CD4-positive, alpha-beta T cell treated with Interleukin-4 for 1 hour (primary cell): Measurements from ENCODE around the gene PCDH17.

Experiments
- DNase-seq, 2 donors: peaks; one replicate each; pipeline ENCODE4 v3.0.0-alpha.2; 2020 to 2022

The PCDH17 gene

DNA sequence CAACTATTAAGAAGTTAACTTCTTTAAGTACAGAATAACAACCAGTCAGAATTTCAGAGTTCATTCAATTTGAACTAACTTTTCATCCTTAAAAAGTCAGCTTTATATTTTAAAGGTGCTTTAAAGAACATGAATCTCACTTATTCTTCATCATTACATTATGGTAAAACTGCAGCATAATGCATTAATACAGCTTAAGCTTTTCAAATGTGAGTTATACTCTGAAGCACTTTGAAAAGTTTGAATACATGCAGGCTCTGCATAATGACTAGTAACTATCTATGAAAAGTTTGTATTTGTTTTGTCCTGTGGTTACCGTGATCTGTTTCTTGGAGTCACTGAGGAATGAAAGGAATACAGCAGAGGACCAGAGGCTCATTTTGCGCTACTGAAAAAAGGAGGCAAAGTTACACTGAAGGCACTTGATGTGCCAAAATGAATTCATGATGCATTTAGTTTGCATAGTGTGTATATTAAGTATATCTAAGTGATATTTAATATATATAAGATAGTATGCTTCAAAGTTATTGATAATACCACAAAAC lies 4.1 kb downstream of the PCDH17 start:
- no peak for DNase-seq

DNA sequence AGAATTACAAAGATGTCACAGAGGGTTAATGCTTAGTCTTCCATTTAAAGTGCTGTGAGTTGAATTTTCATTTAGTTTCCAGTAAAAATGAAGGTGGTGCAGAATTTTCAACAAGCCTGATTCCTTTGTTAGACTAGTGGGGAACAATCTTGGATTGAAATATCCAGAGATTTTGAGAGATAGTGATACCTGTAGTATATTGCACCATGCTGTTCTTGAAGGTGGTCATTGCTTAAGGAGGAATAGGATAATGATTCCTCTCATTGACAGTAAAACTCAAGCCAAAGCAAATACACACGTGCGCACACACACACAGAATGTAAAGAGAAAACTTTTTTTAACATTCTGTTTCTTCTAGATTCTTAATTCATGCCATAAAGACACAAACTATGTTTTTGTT lies 5.3 kb downstream of the PCDH17 start:
- DNase-seq, result no peak

DNA sequence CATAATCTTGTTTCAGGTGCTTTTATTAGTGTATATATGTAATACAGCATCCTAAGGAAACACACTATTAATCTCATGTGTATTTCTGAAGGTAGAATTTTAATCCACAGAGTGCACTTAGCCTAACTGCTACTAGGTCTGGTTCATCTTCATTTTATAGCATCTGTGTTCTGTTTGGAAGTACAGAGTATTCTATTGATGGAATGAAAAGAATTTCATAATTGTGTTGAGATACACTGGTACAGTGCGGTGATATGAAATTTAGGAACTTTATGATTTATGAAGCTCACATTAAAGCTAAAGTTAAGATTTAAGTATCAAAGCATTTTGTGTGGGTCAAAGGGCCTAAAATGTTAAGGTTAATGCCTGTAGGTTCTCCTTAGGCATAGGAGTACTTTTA lies 6.0 kb downstream of the PCDH17 start:
- no peak for DNase-seq

DNA sequence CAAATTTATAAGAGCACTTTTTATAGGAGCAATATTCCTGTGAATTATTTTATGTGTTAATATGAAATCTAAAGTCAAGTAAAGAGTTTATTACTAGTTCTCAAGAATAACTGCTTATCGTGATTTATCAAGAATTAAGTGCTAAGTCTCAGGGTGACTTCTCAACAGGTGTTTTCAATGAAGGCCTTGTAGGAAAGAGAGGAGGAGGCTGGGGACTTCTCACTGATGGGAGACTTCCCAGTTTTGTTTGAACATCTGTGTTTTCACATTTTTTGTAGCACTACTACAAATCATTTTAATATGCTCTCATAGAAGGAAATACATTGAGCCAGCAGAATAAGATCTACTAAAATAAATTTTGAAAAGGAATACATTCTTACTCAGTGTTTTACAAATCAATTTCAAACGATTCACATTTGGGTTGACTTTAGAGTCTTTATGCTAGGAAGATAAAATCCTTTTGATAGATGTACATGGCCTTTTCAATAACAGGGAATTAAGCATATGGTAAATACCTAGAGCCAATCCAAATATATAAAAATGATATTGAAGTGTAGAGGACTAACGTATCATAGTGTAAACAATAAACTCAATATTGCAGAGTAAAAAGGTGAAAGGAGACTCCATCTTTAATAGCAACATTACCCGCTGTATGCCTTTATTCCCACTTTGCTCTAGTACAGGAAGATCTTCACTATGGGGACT lies 6.8 kb downstream of the PCDH17 start:
- no peak for DNase-seq

DNA sequence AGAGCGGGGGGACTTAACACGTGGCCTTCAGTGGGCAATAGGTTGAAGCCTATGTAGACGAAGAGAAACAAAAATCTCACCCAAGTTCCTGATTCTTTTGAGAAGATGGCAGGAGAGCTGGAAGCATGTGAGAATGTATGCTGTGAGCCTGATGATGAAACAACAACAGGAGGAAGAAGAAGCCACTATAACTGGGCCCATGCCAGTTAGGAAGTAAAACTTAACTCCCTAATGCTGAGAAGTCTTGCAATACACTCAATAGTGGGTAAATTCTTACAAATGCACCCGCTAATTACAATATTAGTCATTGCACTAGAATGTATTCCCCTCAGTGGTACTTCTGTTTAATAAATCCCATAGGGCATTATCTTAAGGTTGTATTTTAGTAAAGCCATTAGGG lies 9.1 kb downstream of the PCDH17 start:
- DNase-seq, result no peak

DNA sequence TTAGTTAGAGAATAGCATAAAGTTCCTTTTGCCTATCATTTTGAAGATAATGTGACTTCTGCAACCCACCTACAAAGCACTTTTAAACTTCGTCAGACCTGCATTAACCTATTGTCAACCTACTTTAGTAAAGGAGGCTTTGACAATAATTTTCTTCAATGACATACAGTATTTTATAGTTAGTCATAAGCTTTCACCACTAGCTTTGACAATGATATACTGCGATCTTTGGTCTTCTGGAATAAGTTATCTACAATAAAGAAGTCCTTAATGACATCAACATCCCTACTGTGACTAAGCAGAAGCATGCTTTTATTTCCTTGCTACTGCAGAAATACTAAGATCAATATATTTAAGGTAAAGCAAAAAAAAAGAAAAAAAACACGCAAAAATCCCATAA lies 9.5 kb downstream of the PCDH17 start:
- no peak for DNase-seq

DNA sequence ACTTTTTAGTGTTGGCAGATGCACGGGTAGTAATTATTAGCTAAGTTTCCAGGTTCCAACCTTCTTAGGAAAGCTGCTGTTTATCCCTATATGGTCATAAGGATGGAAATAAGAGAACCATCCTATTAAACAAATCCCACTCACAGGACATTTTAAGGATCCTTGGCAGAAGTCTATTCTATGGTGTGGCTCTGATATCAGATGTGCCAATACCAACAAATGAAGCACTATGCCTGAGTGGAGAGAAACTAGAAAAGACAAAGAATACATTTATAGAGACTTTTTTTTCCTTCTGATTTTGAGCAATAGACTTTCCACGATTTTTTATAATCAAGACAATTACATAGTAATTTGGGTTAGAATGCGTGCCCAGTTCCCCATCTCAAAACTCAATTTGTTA lies 12.6 kb downstream of the PCDH17 start:
- no peak for DNase-seq

DNA sequence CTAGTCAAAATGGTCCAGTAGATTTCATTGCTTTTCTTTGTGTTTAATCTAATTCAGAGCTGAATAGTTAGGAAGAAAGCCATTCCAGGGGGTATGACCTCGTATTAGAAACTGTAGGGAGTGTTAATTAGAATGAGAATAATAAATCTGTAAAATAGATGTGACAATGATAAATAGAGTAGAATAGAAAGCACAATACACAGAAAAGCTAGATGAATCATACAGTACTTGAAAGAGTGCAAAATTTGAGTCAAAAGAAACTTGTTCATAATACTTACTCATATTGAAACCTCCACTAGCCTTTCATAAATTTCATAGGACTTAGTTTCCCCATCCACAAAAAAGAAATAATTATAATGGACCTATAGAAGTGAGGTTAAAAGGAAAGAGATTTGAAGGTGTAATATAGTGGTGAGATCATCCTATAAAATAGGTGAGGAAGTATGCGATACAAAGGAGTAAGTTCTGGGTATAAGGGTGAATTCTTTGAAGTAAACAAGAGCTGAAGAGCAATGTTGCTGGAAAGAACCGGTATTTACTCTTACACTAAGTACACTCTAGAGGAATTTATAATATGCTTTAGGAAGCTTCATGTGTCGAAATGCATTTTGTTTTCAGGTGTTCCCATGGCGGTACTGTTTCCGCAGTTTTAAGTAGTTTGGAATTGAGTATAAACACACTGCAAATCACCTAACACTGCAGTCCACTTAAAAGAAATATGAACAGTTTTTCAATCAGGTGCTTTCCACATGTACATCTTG lies 21.9 kb downstream of the PCDH17 start:
- DNase-seq, result no peak

DNA sequence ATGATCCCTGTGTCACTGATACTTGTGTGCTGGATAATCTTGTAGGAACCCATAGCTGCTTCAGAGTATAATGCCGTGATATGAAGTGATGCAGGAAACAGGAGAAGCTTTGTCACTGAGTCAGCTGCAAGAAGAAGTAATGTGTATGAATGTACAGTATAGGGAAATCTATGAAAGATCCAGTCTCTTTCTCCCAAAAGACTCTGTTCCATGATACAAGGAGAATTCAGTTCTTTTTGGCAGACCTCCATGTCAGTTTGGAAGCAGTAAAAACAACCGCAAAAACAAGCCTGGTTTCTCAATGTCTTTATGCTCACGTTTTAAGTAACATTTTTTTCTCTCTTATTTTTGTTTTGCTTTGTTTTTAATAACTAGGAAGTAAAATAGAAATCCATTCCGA lies 33.9 kb downstream of the PCDH17 start:
- DNase-seq, result no peak

DNA sequence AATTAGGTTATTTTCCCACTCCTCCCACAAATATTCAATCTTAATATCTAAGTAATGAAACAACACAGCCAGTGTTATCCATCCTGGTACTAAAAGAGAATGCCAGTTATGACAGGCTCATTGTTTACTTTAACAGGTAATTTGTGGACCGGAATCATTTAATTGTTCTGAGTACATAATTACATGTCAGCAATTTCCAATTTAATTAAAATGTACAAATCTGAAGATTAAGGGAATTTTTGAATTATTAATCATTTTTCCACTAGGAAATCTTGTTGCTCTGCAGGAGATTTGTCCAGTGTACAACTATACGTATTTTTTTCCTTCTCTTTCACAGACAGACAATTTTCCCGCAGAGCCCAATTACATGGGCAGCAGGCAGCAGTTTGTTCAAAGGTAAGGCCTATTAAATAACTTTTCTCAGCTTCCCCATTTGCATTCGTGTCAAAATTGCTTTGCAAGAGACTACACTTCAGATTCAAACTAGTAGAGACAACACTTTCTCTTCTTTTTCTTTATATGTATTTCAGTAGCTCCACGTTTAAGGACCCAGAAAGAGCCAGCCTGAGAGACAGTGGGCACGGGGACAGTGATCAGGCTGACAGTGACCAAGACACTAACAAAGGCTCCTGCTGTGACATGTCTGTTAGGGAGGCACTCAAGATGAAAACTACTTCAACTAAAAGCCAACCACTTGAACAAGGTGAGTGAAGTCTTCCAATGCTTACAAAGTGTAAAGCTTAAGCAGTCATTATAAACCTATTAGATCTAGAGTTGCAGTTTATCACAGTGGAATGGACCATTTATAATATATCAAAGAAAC lies 34.8 kb downstream of the PCDH17 start:
- DNase-seq, result no peak

DNA sequence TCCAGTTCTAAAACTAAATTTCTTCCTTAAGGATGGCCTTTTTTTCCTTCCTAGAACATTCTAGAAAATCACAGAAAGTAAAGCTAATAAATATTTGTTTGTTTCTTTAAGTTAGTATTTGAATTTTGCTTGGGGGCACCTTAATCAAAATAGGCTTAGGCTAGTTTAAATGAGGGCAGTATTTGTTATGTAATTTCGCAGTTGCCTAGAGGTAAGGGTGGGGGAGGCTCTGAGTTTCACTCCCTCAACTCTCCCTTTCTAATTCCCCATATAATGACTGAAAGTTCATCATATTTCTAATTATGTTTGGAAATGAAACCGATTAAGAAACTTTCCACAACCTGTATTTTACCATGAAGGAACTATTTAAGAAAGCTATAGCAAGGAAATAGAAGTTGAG lies 40.6 kb downstream of the PCDH17 start:
- no peak for DNase-seq

DNA sequence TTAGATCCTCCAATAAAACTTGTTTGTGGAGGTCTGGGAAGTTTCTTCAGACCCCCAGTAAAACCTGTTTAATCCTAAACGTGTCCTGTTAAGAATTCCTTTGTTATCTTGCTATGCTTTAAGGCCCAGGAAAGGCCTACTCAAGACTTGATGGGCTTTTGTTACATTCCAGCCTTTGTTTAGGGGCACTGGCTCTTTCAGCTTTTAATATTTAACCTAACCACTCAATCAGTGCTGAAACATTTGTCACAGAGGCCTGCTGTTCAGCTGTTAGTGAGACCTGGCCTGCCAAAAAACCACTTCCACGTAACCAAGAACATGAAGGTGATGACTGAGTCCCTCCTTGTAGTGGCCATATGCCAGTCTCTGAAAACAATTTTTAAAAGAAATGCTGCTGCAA lies 41.7 kb downstream of the PCDH17 start:
- DNase-seq, result no peak

DNA sequence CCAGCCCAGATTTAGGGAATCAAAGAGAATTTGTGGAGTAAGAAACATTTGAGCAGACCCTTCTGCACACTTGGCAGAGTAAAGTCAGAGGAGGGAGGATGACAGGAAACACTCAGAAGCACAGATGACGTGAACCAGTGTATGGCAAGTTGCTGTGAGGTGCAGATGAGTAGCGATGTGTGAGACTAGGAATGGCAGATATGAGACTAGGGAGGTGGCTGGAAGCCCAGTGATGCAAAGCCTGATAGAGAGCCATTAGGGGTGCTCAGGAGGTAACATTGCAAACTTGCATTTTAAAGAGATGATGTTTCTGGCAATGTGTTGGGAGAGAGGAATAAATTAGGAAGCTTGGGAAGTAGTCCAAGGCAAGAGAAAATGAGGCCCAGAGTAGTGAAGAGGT lies 44.0 kb downstream of the PCDH17 start:
- no peak for DNase-seq

DNA sequence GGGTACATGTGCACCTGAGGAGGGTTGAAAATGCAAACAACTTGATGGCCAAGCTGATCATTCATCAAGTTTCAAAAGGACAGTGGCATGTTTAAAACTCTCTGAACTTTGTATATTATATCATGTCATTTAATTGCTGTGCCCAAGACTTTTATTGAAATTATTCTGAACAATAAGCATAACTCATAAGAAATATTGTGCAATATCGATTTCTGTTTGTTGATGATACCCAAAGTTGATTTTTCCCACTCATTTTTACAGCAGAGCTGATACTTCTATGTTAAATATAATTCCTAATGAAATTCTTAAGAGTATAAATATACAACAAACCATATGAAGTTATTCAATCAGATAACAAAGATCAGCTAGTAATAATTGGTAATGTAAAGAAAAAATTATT lies 49.1 kb downstream of the PCDH17 start:
- no peak for DNase-seq

DNA sequence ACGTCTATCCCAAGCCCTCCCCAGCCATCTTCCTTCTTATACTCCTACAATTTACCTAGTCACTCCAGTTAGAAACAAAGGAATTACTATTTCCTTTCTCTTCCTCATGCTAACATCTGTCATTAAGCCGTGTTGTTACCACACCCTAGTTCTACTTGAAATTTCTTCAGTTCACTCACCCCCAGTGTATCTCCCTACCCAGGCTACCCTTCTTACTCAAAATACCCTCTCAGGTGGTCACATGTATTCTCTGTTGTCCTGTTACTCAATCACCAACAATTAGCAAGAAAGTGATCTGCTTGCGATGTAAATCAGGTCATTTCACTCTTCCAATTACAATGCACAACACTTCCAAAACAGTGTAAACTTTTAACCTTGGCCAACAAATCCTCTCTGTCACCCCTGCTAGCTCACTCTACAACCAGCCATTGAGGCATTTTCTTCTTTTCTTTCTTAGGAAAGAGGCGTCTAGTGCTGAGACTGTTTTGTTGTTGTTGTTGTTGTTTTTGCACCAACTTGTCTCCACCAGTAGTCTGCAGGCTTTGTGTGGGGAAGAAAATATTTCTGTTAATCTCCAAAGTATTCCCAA lies 50.7 kb downstream of the PCDH17 start:
- DNase-seq, result no peak

DNA sequence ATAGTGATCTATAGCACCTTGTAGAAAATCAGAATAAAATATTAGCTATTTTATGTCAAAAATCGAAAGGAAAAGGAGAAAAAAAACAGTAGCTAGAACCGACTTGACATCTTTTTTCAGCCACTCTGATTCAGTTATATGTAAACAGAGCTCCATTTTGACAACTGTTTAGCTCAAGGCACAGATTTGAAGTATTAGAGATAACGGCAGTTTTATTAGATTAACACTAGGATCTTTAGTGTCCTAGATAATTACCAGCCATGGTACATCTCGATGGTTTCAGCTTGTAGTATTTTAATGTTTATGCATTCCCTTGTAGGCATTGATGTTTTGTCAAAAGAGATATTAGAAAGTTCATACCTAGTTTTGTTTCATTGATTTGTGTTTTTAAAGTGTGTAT lies 67.3 kb downstream of the PCDH17 start:
- no peak for DNase-seq

DNA sequence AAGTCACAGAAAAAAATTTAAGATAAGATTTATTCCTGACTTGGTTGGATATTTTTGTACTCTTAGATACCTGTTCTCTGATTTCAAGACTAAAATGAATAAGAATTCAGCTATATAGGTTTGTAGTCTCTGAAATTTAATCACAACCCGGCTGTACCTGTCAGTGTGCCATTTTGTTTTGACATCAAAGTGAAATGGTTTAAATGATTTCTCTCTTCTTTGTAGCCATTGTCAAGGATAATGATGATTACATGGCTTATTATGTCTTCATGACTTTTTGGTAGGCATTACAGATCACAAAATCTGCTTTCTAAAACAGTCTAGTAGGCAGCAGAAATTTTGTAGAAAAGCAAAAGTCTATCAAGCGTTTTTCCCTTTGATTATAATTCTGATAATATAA lies 72.5 kb downstream of the PCDH17 start:
- no peak for DNase-seq

DNA sequence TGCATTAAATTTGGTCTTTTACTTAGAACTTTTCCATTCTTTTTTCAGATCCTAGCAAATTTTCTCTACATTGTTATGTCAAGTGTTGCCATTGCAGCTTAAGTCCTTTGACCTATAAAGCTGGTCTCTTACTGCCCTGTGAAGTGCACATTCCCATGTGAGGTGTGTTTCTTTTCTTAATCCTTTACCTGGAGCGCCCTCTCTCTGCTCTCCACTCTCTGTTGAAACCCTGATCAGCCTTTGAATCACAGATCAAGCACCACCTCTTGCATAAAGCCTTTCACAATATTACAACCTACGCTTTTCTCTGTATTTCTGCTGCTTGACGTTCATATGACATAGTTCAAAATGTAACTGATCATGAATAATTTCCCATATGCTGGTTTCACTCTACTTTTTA lies 84.8 kb downstream of the PCDH17 start:
- no peak for DNase-seq

DNA sequence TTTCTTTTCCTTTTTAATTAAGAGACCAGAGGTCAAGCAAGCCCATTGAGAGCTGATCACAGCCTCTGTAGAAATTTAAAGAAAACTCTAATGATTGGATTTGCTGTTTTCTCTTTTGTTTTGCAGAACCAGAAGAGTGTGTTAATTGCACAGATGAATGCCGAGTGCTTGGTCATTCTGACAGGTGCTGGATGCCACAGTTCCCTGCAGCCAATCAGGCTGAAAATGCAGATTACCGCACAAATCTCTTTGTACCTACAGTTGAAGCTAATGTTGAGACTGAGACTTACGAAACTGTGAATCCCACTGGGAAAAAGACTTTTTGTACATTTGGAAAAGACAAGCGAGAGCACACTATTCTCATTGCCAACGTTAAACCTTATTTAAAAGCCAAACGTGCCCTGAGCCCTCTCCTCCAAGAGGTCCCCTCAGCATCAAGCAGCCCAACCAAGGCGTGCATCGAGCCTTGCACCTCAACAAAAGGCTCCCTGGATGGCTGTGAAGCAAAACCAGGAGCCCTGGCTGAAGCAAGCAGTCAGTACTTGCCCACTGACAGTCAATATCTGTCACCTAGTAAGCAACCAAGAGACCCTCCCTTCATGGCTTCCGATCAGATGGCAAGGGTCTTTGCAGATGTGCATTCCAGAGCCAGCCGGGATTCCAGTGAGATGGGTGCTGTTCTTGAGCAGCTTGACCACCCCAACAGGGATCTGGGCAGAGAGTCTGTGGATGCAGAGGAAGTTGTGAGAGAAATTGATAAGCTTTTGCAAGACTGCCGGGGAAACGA lies 93.1 kb downstream of the PCDH17 start:
- no peak for DNase-seq

DNA sequence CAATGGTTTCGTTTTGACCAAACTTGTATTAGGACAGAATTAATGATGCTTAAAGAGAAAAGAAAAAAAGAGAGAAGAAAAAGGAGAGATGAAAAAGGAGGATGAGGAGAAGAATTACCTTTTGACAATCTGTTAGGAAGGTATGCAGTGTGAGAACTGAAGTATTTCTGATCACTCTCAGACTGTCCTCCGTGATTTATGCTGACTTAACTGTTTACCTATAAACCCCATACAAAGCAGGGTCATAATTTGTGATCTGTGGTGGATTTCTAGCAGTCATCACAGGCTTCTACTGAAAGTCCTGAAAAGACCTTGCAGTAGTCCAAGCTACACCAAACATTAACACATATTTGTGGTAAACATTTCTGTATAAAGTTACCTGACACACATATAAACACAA lies 93.9 kb downstream of the PCDH17 start:
- DNase-seq, result no peak

DNA sequence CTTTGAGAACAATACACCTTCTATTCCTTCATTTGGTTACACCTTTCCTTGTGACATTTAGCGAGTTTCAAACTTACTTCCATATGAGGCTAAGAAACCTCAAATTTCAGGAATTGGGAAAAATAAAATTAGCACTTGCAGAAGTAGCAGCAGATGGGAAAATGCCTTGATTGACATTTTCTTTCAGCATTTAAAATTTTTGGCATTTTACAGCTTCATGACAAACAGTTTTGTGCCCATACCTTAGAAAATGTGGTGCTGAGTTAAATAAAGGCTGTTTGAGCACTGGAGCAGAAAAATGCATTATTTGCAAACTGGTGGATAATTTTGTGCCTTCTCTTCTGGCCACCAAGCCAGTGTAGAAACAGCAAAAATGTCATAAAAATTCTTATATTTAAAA lies 95.4 kb downstream of the PCDH17 start:
- DNase-seq, result no peak

DNA sequence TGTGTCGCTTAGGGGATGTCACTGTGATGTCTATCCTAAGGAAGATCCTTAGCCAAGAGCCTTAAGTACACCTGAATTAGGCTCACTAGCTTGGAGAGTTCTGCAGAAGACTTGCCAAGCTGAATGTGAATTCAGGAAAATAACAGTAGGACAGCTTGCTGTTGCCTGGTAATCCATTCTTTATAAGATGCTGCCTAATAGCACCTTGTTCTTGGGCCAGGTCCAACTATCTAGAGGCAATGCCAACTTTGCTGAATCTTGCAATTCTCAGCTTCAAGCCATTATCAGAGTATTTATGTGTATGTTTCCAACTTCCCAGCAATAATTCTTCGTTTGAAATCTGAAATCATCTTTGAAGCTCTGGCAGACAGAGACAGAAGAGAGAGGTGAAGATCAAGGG lies 102.8 kb downstream of the PCDH17 start:
- DNase-seq, result no peak
